Measurements from ENCODE around the gene EVI2B.
"Not testable (repeated sequence)": the region's sequence is repeated elsewhere in the genome, so short reads cannot be mapped to it uniquely, and the experiment has no call there.

EVI2B gene, protein sequence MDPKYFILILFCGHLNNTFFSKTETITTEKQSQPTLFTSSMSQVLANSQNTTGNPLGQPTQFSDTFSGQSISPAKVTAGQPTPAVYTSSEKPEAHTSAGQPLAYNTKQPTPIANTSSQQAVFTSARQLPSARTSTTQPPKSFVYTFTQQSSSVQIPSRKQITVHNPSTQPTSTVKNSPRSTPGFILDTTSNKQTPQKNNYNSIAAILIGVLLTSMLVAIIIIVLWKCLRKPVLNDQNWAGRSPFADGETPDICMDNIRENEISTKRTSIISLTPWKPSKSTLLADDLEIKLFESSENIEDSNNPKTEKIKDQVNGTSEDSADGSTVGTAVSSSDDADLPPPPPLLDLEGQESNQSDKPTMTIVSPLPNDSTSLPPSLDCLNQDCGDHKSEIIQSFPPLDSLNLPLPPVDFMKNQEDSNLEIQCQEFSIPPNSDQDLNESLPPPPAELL

DNA sequence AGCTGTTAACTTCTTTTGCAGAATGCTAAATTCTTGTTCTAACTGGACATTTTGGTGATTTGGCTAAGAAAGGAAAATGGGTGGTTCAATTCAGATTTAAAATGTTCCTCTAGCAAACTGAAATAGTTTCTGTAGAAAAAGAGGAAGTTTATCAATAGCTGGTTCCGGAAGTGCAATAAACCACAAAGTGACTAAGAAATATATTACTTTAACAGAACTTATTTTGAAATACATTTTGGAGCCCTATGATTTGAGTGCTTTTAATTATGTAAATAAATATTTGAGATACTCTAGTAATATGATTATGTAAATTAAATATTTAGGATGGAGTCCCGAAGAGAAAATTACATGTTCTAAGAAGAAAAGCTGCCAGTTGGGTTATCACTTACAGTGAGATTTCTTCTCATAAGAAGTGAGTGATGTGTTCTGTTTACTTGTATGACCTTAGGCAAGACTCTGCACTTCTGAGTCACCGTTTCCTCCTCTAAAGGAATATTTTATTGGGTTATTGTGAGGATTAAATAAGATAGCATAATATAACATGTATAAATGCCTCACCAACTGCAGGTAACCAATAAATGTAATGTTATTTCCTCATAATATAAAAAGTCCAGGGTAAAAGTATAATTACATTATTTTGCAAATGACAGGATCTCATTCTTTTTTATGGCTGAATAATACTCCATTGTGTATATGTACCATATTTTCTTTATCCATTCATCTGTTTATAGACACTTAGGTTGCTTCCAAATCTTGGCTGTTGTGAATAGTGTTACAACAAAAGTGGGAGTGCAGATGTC, at the start of gene EVI2B:
Gene EVI2B, minus strand, starts transcription at position 73 of the 800 bp plus-strand sequence. CDS start 8,445 bp downstream, outside the sequence.
- no peak for DNase-seq

DNA sequence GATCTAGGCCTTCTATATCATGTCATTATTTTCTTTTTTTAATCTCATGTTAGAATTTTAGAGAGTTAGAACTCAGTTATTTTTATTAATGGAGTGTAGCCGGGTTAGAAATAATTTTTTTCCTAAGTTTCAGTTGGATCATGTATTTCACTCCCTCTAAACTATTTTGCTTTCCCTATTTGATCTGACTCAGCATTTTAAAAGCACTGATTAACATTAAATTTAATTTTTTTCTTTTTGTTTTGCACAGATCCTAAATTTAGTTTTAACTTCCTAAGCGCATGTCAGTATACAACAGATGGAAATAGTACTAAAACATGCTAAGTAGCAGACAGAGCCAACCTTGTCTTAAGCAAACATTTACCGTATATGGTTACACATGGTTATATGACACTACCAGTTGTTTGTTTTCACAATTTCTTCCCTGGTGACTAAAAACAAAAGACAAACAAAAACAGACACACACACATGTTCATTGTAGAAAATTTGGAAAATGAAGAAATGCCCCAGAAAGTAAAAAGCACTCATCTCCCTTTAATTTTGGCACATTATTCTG, 44.1 kb upstream of the EVI2B start:
- peak; percentile 83 for DNase-seq

DNA sequence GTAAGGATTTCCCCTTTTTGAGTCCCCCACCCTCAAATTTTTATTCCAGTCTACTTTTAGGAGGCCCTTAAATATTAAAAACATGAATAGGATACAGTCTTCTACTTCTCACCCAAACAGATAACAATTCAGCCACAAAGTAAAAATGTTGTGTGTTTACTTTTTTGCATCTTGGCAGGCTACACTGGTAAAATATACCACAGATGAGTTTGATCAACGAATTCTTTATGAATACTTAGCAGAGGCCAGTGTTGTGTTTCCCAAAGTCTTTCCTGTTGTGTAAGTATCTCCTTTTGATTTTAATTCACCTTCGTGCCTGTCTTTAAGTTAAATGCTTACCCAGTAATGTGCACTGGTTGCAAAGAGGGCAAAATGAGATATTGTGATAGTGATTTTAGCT, 43.2 kb upstream of the EVI2B start:
- DNase-seq: no peak

DNA sequence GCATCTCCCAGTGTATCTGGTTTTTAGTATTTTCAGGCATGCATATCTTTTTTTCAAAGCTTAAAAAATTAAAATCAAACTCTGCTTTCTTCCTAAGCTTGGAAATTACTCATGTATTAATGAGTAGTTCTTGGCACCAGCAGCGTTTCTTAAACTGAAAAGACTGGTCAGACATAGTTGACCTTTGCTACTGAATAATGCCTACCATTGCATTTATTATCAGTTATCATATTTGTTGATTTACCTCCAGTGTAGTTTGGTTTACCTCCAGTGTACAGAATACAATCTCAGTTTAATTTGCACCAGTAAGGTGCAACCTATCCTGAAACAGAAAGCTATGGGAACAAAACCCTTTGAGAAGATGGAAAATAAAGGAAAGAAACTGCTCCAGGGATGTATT, 42.1 kb upstream of the EVI2B start:
- DNase-seq: no peak

DNA sequence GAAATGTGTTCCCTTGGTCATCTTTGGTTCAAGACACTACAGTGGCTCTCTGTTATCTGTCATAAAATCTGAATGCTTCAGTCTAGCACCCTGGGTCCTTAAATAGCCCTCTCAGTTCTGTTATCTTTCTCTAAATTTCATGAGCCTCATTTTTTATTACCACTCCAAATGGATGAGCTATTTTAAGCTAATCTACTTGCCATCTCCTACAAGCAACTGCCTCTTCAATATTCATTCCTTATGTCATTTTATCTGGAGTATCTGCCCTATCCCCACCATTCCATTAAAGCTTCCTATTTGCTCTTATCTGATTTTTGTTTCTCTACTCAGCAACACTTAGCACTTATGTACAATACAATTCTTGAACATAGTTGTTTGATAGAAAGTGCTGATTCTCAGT, 35.6 kb upstream of the EVI2B start:
- no peak for DNase-seq

DNA sequence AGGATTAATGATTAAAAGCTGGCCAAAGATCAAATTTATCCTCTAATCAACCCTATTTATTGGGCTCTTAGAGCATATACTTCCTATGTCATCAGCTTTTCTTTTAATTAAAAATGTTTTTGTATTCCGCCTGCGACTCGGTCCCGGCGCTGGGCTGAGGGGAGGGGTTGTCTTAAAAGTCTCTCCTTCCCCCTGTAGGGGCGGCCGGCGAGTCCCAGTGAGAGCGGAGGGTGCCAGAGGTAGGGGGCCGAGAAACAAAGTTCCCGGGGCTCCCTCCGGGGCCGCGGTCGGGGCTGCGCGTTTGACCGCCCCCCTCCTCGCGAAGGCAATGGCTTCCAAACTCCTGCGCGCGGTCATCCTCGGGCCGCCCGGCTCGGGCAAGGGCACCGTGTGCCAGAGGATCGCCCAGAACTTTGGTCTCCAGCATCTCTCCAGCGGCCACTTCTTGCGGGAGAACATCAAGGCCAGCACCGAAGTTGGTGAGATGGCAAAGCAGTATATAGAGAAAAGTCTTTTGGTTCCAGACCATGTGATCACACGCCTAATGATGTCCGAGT, 31.4 kb upstream of the EVI2B start:
- DNase-seq: not testable (repeated sequence)

DNA sequence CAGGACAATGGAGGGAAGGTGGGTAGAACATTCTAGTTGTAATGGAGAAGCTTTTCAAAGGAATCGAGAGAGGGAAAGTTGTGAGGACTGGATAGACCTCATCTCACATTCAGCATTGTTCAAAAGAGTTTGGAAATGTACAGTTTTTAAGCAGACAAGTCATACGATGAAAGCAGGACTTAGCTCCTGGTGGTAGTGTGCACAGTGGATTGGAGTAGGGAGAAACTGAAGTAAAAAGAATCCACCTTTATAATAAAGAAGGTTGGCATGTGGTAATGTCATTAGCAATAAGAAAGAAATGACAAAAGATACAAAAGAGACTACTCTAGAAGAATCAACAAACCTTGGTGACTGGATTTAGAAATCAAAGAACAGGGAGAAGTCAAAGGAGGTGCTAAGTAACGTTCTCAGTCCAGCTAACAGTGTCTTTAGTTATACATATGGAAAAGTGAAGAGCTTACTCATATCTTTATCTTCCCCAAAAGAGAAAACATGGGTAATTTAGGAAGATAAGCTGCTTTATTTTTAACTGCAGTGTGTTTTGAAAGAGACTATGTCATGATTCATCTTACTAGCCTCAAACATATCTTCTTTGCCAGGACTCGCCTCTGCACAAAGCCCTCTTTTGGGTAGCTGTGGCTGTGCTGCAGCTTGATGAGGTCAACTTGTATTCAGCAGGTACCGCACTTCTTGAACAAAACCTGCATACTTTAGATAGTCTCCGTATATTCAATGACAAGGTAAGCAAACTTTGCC, 26.2 kb upstream of the EVI2B start:
- no peak for DNase-seq

DNA sequence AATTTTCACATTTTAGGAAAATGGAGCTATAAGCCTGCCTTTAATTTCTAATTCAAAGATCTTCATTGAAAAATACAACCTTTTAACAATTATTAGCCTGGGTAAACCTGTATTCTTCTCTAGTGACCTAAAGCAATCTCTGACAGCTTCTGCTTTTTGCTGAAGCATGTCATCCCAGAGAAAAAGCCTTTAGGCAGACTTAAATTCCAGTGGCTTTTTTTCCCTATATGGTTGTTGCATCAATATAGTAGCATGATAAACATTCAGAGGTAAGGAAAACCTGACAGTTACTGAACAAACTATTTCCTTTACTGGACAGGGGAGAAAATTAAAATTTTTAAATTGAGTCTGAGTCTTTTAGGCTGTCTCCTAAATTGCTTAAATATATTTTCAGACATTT, 15.4 kb upstream of the EVI2B start:
- no peak for DNase-seq

DNA sequence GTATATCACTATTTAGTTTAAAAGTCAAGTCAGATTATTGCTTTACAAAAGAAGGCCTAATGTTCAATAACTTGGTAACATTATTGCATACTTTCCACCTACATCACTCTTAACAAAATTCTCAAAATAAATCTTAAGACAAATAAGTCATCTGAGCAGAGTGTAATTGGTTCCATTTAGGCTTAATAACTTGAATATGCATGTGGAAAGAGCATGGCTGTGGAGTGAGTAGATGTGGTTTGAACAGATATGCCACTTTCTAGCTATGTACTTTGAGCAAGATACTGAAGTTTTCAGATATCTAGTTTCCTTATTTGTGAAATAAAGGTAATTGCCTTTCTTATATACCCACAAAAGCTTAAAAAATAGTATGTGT, 14.3 kb upstream of the EVI2B start:
- no peak for DNase-seq

DNA sequence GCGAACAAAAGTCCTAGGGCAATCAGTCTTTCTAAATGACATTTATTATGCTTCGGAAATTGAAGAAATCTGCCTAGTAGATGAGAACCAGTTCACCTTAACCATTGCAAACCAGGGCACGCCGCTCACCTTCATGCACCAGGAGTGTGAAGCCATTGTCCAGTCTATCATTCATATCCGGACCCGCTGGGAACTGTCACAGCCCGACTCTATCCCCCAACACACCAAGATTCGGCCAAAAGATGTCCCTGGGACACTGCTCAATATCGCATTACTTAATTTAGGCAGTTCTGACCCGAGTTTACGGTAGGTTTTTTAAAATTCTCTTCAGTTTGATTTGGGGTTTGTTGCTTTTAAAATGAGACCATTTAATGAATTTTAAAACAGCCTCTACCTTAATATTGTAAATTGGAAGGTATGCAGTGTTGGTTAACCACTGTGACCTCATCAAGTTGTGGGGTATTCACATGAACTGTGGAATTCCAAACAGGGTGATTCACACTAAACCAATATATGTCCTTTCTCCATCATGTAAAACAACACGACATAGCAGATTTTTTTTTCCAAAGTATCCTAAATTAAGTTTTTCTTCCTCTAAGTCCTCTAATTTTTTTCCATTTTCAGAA, 13.8 kb upstream of the EVI2B start:
- no peak for DNase-seq

DNA sequence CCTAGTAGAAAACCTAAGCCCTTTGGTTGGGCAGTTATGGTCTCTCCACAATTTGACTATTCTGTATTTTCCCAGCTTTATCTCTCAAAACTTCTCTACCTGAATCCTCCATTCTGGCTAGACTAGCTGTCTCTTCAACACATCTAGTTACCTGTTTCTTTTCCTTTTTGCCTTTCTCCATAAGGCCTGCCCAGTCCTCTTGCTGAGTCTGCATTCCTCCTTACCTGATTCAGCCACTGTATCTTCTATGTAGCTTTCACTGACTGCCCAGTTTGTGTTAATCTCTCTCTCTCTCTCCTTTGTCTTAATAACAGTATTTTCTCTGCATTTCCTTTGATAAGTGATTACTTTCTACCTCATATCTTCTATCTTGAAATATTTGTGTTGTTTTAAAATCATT, 9.7 kb upstream of the EVI2B start:
- DNase-seq: no peak

DNA sequence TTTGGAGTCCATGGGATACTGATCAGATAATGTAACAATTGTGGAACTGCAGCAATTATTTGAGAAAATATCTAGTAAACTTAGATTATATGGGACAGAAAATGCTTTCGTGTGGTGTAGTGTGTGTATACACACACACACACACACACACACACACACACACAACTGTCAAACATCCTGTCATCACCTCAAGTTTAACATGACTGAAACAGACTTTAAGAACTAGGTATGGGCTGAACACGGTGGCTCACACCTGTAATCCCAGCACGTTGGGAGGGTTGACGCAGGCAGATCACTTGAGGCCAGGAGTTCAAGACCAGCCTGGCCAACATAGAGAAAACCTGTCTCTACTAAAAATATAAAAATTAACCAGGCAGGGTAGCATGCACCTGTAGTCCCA, 8.1 kb upstream of the EVI2B start:
- DNase-seq: no peak

DNA sequence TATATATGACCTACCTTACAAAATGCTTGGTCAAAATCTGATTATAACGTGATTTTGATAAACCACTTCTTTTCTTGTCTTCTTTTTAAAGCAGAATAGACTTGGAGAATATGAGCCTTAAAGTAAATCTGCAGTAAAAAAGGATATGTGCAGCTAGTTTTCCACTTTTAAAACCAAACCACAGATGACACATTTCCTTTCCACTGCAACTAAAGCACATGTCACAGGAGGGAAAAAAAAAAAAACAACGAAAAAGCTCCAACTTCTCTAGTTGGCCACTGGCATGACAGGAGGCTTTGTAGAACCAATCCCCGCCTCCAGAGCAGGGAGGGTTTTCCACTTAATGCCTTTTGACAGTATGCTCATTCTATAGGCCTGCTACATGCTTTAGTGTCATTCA, 7.6 kb upstream of the EVI2B start, which contains the start of gene EVI2A:
Gene EVI2A, minus strand, starts transcription at position 142 of the 400 bp plus-strand sequence. CDS start 2,609 bp downstream, outside the sequence.
- DNase-seq: no peak

DNA sequence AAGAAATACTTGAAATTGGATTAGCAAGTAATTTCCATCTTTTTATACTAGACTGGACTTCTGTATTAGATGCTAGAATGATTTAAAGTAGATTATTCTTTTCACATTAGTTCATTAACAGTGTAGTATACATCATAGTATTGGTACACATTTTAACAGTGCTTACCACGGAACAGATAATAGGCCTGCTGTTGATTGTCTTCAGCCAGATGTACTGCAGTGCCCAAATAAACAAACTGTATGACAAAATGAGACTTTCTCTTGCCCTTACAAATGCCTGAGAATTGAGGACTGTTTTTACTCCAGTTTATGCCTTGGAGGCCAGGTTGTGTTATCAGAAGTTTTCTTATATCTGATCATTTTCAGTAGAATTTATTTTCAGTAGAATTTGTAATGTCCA, 6.9 kb upstream of the EVI2B start:
- DNase-seq: no peak

DNA sequence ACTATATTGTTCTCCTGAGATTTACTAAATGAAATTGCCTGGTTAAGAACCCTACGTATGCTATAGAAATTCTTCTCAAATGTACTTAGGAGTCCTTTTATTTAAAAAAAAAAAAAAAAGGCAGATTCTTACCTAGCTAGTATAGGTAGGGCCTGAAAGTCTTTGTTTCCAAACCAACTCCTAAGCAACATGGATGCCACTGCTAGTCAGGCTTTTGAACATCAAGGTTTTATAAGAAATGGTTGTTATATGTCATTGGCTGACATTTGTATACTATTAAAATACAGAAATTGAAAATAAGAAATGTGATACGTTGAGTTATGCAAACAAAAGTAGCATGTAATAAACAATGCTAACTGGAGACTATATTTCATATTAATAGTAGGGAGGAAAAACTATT, 6.4 kb upstream of the EVI2B start:
- DNase-seq: no peak

DNA sequence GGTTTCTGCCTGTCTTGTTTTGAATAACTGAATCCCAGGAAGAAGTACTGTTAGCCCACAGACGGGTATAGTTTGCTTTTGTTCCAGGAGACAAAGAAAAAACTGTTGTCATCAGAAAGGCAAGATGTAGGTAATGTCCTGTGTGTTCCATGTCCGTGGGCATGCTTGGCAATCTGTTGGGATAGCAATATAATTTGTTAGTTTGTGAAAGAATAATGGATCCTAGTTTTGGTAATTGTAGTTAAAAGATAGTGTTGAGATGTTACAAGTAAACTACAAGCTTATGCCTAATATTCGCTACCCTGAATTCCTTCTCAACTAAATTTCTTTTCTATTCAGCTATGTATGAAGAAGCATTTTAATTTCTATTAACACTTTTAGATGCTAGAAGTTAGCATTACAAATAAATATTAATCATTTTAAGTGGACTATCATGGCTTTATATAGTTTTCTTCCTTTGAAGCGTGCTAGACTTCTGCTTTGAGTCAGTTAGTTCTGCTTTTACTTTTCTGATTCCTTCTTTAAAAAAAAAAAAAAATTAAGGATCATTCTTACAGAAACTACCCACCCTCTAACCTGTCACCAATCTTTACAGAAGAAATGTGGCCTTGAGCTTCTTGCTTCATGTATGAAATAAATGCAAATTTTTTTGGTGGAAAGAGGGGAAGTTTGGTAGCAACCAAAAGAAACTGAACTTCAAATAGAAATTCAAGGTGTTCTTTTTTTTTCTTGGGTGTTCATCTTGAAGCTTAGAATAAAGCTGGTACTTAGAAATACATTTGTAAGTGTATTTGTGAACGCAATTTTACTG, 5.2 kb upstream of the EVI2B start:
- DNase-seq: no peak

DNA sequence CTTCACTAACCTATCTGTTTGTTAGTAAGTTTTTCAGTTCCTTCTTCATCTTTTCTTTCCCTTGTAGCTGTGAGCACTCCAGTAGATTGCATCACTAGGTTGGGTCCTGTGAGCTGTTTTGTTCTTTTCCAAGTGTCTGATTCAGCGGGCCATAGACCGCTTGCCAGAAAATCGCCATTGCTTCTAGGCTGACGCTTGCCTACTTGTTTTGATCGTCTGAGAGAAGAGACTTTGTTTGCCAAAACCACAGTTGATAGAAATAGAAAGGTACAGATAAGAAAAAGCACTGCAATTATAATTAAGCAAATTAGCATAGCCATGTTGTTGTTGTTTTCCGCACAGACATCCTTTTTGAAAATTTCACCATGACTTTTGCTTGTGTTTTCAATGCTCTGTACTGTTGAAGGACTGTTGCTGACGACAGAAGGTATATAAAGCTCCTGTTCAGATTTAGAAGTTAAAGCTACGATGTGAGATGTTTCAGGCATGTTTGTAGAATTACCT, 4.5 kb upstream of the EVI2B start:
- DNase-seq: no peak

DNA sequence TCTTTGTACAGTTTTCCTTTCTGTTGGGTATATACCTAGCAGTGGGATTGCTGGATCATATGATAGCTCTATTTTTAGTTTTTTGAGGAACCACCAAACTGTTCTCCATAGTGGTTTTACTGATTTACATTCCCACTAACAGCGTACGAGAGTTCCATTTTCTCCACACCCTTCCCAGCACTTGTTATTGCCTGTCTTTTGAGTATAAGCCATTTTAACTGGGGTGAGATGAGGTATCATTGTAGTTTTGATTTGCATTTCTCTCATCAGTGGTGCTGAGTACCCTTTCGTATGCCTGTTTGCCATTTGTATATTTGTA, 887 bp upstream of the EVI2B start:
- no peak for DNase-seq

DNA sequence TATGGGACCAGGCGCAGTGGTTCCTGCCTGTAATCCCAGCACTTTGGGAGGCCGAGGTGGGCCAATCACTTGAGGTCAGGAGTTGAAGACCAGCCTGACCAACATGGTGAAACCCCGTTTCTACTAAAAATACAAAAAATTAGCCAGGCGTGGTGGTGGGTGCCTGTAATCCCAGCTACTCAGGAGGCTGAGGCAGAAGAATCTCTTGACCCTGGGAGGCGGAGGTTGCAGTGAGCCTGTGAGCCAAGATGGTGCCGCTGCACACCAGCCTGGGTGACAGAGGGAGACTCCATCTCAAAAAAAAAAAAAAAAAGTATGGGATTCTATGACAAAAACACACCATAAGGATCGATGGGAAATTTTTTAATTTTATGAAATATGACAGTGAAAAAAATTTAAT, 1.6 kb downstream of the EVI2B start:
- not testable (repeated sequence) for DNase-seq

DNA sequence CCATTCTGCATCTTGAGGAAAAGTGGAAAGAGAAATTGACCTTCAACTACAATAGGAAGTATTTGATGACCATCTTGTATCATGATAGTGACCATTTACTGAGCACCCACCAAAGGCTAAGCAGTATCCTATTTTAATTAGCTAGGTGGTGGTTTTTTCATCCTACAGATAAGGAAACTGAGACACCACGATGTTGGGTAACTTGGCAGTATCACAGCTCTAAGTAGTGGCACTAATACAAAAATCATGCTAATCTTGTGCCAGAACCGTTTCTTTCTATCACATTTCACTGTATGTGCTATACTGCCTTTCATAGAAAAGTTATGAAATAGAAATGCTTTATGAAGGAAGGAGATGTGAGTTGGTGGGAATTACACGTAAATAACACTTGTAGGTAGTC, 2.3 kb downstream of the EVI2B start:
- no peak for DNase-seq

DNA sequence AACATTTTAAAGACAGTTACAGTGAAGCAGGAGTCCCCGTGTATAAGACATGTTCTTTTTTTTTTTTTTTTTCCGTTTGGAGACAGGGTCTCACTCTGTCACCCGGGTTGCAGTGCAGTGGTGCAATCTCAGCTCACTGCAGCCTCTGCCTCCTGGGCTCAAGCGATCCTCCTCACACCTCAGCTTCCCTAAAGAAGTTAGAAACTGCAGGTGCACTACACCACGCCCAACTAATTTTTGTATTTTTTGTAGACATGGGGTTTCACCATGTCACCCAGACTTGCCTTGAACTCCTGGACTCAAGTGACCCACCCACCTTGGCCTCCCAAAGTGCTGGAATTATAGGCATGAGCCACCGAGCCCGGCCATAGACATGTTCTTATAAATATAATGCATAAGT, 3.0 kb downstream of the EVI2B start:
- DNase-seq: no peak
